ENCODE measurements around the gene TAGAP.
A peak's percentile ranks its signal among the peaks of the same experiment; 100 is the strongest.

TAGAP gene, protein sequence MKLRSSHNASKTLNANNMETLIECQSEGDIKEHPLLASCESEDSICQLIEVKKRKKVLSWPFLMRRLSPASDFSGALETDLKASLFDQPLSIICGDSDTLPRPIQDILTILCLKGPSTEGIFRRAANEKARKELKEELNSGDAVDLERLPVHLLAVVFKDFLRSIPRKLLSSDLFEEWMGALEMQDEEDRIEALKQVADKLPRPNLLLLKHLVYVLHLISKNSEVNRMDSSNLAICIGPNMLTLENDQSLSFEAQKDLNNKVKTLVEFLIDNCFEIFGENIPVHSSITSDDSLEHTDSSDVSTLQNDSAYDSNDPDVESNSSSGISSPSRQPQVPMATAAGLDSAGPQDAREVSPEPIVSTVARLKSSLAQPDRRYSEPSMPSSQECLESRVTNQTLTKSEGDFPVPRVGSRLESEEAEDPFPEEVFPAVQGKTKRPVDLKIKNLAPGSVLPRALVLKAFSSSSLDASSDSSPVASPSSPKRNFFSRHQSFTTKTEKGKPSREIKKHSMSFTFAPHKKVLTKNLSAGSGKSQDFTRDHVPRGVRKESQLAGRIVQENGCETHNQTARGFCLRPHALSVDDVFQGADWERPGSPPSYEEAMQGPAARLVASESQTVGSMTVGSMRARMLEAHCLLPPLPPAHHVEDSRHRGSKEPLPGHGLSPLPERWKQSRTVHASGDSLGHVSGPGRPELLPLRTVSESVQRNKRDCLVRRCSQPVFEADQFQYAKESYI

DNA sequence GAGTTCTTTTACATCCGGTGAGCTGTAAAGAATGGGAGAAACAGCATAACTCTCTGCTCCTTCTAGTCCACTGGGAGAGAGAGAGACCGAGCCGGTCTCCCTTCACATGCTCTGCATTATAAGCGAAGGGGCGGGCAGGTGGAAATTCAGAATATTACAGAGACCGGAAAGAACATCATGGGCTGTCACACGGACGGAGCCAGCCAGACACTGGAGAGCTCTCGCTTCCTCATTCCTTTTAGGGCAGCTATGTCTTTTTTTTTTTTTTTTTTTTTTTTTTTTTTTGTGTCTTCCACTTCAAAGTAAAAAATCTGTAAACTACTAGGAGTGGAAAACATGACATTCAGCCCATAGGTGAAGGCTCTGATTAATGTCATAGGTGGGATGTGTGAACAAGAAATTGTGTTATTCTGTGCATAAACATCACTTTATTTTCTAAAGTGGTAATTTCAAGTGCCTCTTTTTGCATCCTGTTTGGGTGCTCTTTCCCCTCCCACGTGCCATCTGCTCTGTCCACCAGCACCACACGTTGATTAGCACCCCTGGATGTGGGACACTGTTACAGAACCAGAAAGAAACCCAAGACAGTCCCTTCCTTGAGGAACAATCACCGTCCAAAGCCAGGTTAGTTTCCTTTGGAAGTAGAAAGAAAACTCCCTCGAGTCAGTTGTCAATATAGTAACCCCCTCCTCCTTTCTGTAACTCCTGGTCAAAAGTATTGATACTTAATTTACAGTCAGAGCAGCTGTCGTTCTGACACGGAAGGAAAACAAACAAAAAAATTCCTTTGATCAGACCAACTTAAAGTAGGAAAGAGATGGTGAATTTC is at the start of gene TAGAP:
TSS of gene TAGAP (minus strand) at position 93 of the 829 bp plus-strand sequence. CDS start 845 bp downstream, outside the sequence.
- peak; percentile 82 for DNase-seq (ENCODE audit: low read depth)

DNA sequence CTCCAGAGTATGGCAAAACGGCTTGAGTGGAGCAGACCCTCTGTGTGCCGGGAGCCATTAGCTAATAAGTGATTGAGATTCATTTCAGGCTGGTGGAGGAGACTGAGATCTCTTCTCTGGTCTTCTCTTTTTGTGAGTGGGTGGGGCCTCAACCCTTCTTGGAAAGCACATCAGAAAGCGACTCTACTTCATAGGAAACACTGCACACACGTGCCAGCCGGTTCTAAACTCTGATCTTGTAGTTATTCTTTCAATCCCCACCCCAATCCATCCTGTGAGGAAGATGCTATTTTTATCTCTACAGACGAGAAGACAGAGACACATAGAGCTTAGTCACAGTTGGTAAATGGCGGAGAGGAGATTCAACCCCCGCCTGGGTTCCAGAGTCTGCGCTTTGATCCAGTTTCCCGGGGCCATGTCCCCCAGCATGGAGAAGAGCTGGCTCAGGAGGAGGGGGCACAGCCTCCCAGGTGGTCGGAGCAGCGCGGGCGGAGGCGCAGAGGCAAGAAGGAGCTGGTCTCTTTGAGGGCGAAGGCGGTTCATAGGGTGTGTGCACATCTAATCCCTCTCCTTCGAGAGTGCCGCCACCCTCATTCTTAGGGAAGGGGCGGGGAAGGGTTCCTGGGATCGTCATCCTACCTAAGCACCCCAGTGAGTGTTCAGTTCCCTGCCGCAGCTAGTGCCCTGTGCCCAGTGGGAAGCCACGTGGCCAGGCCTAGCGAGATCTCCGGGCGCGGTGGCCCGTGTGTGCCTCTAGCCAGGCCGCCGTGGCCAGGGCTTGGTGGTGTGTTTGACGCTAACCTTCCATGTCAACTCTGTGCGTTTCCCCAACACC is 49.0 kb upstream of the TAGAP start:
- no peak for DNase-seq (ENCODE audit: low read depth)

GRCh38 chr6:159092631-159093030 is 47.8 kb upstream of the TAGAP start:
- no peak for DNase-seq (ENCODE audit: low read depth)

DNA sequence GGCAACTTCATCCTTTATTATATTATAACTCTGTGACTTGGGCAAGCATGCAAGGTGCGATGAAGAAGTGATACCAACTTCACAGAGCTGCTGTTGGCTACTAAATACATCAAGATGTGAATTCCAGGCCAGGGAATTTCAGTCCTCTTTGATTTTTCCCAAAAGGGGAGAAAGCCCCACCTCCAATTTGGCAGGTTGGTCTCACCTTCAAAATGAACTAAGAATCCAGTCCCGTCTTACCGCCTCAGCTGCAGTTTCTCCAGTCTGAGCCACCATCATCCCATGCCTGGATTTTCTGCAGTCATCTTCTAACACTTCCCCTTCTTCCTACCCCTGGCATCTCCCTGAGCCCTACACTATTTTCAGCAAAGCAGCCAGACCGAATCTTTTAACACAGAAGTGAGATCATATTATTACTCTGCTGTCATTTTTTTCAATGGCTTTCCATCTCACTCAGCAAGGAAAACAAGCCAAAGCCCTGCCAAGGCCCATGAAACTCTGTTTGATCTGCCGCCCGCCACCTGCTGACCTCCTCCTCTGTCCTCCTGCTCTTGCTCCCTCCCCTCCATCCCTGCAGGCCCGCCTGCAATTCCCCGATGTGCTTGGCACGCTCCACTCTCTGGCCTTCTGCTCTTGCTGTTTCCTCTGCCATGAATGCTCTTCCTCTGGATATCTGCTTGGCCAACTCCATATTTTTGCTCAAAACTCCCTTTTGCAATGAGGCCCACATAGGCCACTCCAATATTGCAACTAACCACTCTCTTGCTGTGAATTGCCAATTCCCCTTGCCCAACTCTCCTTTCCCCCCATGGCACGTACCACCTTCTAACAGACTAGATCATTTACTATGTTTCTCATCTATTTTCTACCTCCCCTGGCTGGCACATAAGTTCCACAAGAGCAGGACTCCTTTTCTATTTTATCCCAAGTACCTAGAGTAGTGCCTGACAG is 46.0 kb upstream of the TAGAP start:
- DNase-seq (ENCODE audit: low read depth) = no peak

DNA sequence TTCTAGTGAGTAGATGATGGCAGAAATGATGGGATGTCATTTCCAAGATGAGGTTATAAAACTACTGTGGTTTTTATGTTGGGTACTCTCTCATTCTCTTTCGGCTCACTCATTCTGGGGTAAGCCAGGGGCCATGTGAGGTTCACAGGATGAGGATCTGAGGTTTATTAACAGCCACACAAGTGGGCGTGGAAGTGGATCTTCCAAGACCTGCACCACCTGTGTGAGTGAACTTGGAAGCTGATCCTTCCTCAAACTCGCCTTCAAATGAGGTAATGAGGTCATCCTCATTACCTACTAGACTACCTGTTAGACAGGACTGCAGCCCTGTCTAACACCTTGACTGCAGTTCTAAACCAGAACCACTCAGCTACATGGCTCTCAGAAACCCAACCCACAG is 45.1 kb upstream of the TAGAP start:
- DNase-seq (ENCODE audit: low read depth) = no peak

DNA sequence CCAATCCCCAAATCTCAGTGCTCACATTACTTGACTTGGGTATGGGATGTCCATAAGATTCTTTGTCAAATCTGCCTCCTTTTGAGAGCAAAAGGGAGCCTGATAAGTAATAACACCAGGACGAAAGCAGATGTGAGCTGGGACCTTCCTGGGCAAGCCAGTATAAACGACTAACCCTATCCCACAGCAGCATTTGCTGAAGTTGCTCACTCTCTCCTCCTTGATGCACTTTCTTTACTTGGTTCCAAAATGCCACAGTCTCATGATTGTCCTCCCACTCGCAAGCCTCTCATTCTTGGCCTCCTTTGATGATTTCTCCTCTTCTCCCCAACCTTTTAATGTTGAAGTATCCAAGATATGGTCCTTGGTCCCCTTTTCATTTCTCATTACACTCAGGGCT is 44.7 kb upstream of the TAGAP start:
- DNase-seq (ENCODE audit: low read depth) = no peak

DNA sequence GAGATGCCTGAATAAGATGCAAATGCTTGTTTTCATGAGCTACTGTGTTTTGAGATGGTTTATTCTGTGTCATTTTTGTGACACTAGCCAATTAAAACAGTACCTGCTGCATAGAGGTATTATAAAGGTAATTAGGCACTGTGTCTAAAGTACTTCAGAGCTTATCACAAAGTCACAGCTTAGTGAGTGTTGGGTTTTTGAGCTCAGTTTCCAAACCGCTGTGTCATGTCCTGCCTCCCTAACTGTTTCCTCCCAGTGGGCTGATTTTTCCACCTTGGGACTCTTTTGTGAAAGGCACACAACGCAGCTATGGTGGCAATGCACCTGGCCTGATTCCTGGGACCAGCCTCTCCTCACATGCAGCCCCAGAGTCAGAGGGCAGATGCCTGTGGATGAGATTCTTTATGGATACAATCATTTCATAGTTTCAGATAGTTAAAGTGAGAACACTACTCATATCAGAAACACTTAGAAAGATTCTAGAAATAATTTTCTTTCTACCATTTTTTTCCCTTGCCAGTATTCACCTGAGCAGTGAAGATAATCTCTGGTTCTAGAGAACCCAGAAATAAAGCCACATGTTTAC is 41.3 kb upstream of the TAGAP start:
- no peak for DNase-seq (ENCODE audit: low read depth)

GRCh38 chr6:159085396-159085895 is 40.7 kb upstream of the TAGAP start:
- DNase-seq (ENCODE audit: low read depth) = no peak

- DNase-seq (ENCODE audit: low read depth) = no peak
Observed at GRCh38 chr6:159084493-159085091, 39.8 kb upstream of the TAGAP start.

GRCh38 chr6:159083146-159083545 is 38.4 kb upstream of the TAGAP start:
- DNase-seq (ENCODE audit: low read depth) = no peak

GRCh38 chr6:159082039-159082815 is 37.4 kb upstream of the TAGAP start:
- DNase-seq (ENCODE audit: low read depth) = no peak

- DNase-seq (ENCODE audit: low read depth) = no peak
Observed at GRCh38 chr6:159080217-159080976, 35.6 kb upstream of the TAGAP start.

- DNase-seq (ENCODE audit: low read depth) = no peak
Observed at GRCh38 chr6:159079367-159079766, 34.6 kb upstream of the TAGAP start.

- DNase-seq (ENCODE audit: low read depth) = peak; percentile 56
Observed at GRCh38 chr6:159077123-159077522, 32.3 kb upstream of the TAGAP start.

GRCh38 chr6:159075506-159076228 is 30.9 kb upstream of the TAGAP start:
- DNase-seq (ENCODE audit: low read depth) = no peak

GRCh38 chr6:159074876-159075275 is 30.1 kb upstream of the TAGAP start:
- DNase-seq (ENCODE audit: low read depth) = no peak

DNA sequence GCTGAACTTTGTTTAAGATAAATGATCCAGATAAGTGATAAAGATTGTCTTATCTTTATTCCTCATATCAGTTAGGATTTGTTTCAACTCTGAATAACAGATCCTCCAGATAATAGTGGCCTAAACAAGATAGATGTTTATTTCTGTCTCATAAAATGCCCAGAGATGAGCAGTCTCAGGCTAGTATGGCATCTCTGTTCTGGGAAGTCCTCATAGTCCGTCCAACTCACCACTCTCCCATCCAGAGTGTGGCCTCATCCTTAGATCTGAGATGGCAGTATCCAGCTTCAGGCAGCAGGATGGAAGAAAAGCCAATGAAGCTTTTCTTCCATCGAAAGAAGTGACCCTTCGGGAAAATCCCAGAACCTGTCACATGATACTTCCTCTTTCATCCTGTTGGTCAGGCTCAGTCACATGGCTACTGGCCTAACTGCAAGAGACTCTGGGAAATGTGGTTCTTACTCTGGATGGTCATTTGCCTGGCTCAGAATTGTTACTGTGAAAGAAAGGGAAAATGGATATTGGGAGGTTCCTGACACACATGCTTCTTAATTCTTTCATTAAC is 29.4 kb upstream of the TAGAP start:
- no peak for DNase-seq (ENCODE audit: low read depth)
